Activated CD4-positive, alpha-beta T cell treated with anti-CD3 and anti-CD28 coated beads for 24 hours (primary cell): ENCODE results near the gene MAP1B.
"Not testable (repeated sequence)": the region's sequence is repeated elsewhere in the genome, so short reads cannot be mapped to it uniquely, and the experiment has no call there.

Source experiments
- DNase-seq, 2 donors: peaks; one replicate each; pipeline ENCODE4 v3.0.0-alpha.2; 2020; ENCODE audit warnings: low read depth in 2 of 2

Gene MAP1B

DNA sequence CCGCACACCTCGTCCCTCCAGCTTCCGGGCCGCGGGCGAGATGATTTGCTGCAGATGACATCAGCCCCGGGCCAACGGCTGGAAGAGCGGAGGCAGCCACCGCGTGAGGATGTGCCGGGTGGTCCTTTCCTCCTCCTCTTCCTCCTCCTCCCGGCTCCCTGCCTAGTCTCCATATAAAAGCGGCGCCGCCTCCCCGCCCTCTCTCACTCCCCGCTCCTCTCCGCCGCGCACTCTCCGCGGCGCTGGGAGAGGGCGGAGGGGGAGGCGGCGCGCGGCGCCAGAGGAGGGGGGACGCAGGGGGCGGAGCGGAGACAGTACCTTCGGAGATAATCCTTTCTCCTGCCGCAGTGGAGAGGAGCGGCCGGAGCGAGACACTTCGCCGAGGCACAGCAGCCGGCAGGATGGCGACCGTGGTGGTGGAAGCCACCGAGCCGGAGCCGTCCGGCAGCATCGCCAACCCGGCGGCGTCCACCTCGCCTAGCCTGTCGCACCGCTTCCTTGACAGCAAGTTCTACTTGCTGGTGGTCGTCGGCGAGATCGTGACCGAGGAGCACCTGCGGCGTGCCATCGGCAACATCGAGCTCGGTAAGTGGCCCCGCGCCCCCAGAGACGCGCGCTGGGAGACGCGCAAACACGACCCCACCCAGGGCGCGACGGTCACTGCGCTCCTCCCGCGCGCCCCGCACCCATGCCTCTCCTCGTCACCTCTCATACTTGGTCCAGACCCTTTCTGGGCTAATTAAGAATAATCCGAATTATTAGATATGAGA, at the start of gene MAP1B:
Gene MAP1B, plus strand, starts transcription at position 345 of the 770 bp plus-strand sequence. Its CDS starts 57 bp downstream, at position 402.
- DNase-seq: no peak

DNA sequence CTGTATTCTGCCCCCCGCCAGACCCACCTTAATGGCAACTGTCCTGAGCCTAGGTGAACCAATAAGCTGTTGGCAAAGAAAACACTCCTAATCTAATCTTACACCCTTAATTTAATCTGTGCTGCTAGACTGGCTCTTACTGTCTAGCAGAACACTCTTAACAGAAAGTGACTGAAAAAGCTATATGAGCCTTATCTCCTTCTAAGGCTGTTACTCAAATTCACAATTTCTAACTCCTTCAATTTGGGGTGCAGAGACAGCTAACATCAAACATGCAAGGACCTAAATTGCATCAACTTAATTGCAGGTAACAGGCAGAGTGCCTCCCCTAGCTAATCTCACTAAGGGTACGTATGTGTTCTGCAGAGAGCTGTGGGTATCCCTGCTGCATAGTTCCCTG, 49.5 kb upstream of the MAP1B start:
- DNase-seq: no peak

DNA sequence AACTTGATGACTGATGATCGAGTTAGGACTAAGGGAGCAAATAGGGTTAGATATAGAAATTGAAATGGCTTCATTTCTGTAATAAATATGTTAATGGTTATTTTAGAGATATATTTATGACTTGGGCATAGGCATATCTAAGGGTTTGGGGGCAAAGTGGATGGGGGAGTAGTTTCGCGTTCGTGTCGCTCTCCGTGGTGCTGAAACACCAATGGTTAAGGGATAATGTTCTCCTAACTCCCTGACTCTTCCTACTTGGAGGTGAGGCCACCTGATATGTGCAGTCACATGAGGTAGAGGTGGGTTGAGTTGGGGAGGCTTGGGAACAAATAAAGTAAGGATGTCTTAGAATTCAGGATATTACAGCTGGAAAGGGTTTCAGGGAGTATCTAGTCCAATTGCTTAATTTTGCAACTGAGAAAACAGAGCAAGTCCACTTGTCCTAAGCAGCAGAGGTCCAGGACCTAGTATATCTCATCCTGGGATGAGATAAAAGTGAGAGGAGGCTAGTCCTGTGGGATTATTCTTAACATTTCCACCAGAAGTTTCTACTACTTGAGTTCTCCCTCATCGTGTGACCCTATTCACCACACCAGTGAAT, 44.0 kb upstream of the MAP1B start:
- DNase-seq: no peak

DNA sequence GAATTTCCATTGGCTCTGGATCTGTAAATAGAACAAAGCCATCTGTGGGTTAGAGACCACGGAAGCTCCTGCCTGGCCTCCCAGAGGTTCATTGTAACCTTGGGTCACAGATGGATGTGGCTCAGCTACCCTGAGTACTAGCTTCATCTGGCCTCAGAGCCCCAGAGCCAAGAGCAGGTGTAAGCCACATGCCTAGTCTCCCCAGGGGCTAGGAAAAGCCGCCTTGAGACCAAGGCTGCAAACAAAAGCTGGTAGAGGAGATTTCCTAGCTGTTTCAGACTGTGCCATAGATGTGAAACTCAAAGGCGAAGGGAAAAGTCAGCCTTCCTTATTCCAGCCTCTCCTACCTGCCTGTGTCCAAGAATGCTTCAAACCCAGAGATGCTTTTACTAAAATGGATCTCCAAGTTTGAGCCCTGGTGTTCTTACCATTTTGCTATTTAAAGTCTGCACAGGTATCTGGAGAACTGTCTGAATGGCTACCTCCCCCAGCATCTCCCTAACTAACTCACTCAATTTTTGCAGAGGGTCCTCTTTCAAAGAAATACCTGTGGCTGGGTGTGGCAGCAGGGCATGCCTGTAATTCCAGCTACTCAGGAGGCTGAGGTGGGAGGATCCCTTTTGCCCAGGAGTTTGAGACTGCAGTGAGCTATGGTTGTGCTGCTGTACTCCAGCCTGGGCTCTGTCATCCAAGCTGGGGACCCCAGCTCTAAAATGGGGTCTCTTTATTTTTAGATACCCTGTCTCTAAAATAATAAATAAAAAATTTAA, 42.3 kb upstream of the MAP1B start:
- no peak for DNase-seq

DNA sequence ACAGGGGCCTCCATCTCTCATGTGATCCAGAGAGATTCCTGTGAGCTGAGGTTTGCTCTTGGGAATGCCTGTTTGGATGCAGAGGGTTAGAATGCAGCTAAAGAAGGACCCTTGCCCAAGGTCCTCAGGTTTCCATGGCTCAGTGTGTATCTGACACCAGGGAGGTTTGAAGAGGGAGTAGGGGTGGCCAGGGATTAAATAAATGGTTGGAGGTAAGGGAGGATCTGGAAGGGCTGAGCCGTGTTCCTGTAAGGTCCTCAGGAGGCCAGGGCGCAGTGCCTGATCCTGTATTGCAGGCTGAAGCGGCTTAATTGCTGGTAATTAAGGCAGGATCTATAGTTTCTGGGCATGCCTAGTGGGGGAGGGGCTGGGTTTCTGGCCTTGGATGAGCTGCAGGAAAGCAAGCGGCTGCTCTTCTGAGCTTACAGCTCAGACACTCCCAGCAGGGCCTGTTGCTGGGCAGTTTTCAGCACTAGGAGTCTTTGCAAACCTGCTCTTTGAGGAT, 41.5 kb upstream of the MAP1B start:
- DNase-seq: no peak

DNA sequence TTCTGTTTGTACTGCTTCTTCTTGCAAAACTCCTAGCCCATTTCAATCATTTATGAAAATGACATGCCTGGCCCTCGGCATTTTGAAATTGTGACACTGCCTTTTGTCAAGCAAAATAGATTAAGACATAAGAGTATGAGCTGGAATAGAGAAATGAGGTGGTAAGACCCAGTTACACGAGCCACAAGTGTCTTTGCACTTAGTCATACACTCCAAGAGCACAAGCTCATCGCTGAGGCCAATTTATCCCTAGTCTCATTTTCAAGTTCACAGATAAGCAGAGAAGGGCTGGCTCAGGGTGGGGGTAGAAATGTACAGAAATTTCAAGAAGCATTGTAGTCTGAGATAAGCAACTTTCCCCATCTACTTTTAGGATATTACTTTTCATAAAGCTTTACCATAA, 40.6 kb upstream of the MAP1B start:
- no peak for DNase-seq

DNA sequence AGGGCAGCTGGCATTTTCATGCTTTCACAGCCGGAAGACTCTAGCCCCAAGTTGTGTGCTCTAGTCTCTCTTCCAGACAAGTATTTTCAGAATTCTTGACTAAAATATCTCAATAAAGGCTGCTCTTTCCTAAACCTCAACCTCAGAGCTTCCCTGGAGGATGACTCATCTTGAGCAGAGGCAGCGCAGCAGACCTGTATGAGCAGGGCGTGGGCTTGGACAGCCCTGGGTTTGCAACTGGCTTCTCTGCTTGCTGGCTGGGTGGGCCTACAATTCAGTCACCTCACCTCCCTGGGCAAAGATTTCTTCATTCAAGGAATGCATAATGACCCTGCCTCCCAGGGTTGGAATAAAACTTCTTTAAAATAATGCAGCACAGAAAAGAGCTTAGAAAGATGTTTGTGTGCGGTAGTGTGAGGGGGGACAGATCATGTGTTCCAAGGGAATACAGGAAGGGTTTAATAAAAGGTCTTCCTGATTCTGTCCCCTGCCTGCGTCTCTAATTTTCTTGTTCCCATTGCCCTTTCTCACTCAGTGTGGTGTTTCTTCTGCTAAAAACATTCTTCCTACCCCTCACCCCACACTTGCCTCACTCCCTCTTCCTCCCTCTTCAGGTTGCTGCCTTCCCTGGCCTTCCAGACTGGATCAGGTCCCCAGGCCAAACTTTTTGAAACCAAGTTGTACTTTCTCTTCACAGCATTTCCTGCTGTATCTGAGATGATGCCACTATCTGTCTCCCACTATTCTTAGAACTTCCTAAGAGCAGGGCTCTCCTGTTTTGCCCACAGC, 39.4 kb upstream of the MAP1B start:
- DNase-seq: no peak

DNA sequence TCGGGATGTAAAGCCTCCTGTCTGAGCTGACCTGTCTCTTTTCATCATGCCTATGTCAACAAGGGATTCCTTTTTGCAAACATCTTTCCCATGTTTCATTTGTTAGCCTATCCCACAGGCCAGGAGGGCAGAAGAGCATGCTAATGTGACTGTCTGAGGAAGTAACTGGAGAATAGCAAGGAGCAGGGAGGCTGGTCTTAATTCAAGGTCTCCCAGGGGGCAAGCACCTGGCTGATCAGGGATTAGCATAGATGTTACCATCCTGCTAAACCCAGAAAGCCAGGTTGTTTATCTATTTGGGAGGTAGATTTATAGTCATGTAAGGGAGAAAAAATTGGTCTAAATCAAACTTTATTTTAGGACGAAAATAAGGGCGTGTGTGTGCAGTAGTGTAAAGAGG, 36.7 kb upstream of the MAP1B start:
- DNase-seq: no peak

DNA sequence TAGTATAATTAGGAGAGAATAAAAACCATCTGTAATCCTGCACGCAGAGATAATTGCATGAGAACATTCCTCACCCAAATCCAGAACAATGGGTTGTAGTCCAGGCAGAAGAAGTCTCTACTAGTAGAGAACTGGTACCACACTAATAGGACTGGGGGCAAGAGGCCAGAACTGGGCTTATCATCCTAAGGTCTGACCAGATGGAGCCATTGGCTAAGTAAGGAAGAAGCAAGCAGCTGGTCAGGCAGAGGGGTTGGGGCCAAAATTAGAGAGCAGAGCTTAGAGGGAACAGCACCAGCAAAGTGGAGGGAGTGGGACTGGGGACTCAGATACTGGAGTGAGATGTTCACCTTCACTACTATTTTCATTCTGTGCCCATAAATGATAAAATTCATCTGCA, 35.4 kb upstream of the MAP1B start:
- DNase-seq: no peak

DNA sequence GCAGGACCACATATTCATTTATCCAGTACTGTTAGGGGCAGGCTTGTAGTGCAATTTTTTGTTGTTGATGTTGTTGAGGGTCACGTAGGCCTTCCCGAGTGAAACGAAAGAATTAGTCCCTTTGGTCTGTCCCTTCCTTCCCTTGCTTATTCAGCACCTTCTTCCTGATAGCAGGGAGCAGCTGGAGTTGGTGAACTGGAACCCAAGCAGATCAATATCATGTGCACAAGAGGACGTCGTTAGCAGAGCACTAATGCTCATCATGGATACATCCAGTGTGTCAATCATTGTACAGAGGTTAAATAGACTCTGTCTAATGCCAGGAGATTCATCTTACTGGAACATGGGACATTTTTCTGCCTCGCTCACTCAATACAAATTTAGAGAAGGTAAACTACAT, 33.0 kb upstream of the MAP1B start:
- DNase-seq: no peak

DNA sequence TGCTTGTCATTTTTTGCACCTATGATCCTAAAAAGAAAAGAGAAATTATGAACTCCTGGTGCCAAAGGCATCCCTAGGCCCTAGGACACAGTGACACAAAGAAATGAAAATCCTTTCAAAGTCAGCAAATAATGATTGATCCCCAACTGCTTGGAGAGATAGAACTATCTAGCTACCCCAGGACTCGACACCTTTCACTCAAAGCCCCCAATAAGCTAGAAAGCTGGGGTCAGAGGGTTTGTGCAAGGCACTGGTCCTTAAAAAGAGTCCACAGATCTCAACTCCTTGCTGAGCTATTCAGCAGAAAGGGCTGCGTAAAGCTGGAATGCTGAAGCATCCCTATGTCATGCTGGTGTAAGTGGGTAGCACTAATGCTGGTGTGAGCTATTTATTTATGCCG, 31.8 kb upstream of the MAP1B start:
- DNase-seq: no peak

DNA sequence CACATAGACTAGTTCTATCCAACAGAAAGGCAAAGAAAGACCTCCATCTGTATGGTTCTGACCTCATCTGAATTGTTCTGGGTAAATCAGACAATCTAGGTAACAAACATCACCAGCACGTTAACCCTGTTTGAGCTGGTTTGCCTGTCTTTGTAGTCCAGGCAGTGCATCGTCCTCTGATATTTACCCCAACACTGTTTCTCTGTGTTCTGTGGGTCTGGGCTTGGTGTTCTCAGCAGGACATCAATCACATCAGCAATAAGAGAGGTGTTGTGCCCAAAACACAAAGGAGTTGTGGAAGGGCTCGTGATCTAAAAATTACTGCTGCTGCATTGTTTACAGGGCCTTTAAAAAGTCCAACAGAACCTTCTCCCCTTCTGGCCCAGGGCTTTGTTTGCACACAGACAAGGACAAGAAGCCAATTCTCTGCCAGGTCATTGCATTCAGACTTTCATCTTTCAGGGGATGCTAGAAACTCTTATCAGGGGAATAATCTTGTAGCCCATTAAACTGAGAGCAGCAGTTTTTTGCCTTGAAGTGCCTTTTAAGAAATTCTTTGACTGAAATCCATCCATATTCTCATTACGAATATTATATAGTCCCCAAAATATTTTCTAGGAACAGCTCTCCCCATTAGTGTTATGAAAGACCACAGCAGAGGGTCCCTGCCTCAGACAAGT, 30.5 kb upstream of the MAP1B start:
- no peak for DNase-seq

DNA sequence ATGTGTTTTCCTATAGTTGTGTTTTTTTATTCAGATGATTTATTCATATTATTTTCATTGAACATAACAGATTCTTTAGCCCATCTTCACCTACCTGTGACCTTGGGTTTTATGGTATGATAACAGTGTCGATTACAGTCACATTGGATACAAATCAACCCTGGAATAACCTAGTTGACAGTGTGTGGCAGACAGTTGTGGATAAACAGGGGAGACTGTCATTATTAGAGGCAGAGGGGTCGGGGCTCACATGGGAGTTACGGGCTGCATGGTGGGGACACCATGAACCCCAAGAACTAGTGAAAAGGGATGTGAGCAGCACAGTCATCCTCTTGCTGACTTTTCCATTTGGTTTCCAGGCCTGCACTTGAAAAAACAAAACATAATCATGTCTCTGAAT, 29.9 kb upstream of the MAP1B start:
- no peak for DNase-seq

DNA sequence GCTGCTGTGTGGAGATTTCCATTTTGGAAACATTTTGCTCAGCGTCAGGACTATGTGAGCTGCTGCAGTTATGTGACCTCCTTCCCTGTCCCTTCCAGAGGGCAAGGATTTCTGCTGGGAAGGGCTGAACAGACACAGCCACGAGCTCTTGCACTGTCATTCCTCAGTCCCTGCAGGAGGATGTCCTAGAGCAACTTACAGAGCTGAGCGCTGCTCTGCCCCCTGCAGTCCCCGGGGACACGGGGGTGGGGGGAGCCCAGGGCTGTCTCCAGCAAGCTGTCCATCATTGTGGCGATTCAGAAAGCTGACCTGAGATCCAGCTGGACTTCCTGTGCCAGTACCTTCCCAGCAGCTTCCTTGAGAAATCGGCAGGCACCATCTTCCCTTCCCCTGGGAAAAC, 28.0 kb upstream of the MAP1B start:
- no peak for DNase-seq

DNA sequence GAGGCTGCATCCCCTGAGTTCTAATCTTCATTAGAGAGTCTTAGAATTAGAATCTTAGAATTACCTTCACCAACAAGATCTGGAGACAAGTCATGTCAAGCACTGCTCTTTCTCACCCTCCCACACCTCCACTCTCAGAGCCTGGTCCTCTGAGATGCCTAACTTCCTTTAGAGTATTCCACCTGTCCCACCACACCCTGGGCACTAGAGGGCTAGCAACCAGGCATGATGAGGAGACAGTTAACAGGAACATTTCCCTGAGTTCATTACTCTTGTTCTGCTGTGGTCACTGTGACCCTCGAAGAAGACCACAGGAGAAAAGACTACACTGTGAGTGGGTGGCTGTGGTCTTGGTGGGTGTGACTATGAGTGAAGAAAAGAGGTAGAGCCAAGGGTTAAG, 25.2 kb upstream of the MAP1B start:
- no peak for DNase-seq

DNA sequence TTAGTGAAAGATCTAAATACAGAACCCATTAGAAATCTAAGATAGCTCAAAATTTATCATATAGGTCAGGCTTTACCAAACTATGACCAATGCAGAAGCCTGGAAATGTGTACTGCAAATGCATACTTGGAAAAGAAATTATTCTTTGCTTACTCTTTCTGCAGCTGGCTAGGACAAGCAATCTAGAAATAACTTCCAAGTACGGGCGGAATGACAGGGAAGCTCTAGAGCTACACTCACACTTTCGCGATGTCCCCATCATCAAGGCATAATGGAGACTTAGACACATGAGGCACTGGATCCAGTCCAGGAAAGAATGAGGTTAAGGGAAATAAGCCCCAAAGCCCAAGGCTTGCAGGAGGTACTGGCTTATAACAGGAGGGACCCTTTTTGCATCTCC, 22.4 kb upstream of the MAP1B start:
- DNase-seq: no peak

DNA sequence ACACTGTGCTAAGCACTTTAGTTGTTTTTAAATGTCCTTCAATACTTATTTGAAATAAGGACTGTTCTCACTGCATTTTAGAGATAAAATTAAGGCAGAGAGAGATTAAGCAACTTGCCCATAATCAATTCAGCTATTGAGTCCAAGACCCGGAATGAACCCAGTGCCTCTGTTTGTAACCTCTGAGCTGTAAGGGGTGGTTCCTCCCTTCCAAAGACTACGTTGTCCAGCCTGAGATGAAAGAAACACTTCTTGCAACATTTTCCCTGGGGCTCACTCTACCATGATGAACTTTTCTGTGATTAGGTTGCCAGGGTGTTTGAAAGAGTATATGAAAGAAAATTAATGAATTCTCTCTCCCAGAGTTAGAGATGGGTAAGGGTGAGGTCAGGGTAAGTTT, 22.0 kb upstream of the MAP1B start:
- DNase-seq: no peak

DNA sequence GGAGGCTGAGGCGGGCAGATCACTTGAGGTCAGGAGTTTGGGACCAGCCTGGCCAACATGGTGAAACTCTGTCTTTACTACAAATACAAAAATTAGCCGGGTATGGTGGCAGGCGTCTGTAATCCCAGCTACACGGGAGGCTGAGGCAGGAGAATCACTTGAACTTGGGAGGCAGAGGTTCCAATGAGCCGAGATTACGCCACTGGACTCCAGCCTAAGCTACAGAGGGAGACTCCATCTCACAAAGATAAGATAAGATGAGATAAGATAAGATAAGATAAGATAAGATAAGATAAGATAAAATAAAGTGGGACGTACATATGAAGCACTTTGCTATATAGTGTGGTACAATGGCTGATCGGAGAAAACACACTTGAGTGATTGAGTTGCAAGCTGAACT, 17.6 kb upstream of the MAP1B start:
- DNase-seq: not testable (repeated sequence)

DNA sequence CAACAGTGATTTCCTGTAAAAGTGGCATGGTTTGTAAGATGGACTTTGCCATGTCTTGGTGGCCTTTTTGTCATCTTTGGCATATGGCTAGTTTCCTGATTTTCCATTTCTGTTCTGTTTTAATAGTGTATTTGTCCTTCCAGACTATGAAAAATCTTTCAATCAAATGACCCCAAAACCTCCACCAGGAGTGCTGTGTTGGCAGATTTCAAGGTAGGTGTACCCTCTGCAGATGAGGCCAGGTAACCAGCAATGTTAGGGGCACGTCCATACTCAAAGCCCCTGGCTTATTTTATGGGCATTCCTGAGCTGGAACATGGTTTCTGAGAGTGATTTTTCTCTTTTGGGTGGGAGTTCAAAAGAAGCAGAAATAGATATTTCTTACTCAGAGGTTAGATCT, 15.2 kb upstream of the MAP1B start:
- no peak for DNase-seq

DNA sequence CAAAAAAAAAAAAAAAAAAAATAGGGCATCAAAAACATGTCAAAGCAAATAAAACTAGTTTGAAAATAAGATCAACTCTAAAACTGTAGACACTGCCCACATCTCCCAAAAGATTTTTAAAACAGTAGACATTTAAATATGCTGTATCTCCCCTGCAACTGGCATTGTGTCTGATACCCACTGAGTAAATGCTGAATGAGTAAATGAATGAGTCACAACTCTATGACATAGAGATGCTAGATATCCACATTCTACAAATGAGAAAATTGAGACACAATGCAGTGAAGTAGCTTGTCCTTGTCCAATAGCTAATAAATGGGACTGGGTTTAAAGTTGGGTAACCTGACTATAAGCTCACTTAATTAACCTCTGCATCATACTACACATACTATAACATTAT, 14.1 kb upstream of the MAP1B start:
- DNase-seq: no peak

DNA sequence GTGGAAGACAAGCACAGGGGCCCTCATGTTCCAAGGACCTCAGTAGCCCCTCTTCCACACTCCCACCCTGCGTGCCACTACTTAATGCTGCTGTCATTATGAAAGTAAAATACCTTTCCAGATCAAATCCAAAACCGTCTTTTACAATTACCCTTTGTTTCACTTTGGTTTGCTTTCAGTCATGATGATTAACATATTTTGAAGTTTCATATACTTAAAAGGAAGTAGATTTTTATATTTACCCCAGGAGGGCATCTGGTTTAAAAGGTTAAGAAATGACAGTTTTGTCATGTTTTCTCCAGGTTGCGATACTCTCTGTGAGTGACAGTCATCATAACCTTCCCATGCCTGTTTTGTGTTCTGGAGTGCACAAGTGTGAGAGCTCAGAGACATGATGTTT, 13.5 kb upstream of the MAP1B start:
- no peak for DNase-seq
